Measurements from ENCODE around the gene ZC3H12C.

DNA sequence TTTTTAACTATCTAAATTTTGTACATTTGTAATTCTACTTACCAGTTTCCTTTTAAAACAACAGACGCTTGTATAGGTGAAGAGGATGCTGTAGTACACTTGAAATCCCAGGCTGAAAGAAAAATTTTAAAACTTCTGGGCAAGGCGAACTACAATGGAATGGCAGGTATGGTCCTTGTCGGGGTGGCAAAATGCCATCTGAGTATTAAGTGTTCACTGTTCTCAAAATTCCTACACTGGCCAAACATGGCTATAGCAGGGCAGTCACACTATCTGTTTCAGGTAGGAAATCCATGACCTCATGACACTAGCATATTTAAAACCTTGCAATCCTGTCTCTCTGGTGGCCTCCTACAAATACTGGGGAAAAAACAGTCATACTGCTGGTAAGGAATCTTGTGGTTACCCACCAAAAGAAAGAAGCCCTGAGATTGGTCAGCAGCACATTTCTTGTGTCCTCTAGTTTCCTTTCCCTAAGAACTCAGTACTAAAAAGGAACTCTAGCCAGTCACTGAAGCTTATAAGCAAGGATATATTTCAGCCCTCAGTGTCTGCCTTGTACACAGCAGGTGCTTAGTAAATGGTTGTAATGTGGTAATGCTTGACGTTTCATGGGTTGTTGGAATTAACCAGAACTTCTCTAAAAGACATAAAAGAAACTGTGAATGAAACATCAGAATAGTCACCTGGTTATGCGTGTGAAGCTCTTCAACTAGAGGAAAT lies 5.2 kb upstream of the ZC3H12C start:
- TF ChIP-seq, protein P1, sequence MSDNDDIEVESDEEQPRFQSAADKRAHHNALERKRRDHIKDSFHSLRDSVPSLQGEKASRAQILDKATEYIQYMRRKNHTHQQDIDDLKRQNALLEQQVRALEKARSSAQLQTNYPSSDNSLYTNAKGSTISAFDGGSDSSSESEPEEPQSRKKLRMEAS (IDR thresholded peaks at IDR 0.05; ENCODE audit: low read depth, low read length) = no peak
- no peak for TF ChIP-seq PAX5 (IDR thresholded peaks at IDR 0.05; ENCODE audit: borderline replicate concordance, low read depth, low read length)
- TF ChIP-seq RFX5 (IDR thresholded peaks at IDR 0.05; ENCODE audit: low read depth, low read length) = no peak
- TF ChIP-seq, protein P2, sequence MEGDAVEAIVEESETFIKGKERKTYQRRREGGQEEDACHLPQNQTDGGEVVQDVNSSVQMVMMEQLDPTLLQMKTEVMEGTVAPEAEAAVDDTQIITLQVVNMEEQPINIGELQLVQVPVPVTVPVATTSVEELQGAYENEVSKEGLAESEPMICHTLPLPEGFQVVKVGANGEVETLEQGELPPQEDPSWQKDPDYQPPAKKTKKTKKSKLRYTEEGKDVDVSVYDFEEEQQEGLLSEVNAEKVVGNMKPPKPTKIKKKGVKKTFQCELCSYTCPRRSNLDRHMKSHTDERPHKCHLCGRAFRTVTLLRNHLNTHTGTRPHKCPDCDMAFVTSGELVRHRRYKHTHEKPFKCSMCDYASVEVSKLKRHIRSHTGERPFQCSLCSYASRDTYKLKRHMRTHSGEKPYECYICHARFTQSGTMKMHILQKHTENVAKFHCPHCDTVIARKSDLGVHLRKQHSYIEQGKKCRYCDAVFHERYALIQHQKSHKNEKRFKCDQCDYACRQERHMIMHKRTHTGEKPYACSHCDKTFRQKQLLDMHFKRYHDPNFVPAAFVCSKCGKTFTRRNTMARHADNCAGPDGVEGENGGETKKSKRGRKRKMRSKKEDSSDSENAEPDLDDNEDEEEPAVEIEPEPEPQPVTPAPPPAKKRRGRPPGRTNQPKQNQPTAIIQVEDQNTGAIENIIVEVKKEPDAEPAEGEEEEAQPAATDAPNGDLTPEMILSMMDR (IDR thresholded peaks at IDR 0.05 in 2 of 3, conservative IDR thresholded peaks at IDR 0.05 in 1 of 3; ENCODE audit: control insufficient read depth in 2 of 3, extremely low read depth in 1 of 3, insufficient read depth in 1 of 3, low read depth in 3 of 3, low read length in 3 of 3) = no peak
- no peak for TF ChIP-seq POU2F2 (IDR thresholded peaks at IDR 0.05; ENCODE audit: borderline replicate concordance, low read depth, low read length)
- no peak for TF ChIP-seq CEBPB (IDR thresholded peaks at IDR 0.05; ENCODE audit: borderline replicate concordance in 1 of 2, low read depth in 2 of 2, low read length in 2 of 2)
- TF ChIP-seq MXI1 (IDR thresholded peaks at IDR 0.05; ENCODE audit: low read depth, low read length) = no peak
- TF ChIP-seq ESRRA (IDR thresholded peaks at IDR 0.05; ENCODE audit: low read length) = no peak
- TF ChIP-seq NFYB (IDR thresholded peaks at IDR 0.05; ENCODE audit: insufficient read depth, low read depth, low read length) = no peak
- no peak for TF ChIP-seq SRF (IDR thresholded peaks at IDR 0.05; ENCODE audit: low read depth in 2 of 2, low read length in 2 of 2)
